CD14-positive monocyte (primary cell): Measurements from ENCODE around the gene MBNL2. TPM values are rescaled to one million over a fixed set of nuclear protein-coding genes. Genes with fewer than 3 reads are reported as not detected.

ENCODE experiments used
- DNase-seq, 3 donors: peaks; one replicate each; pipeline ENCODE4 v3.0.0-alpha.2; 2011 to 2022
- H2AFZ ChIP-seq: 2 replicates; pipeline ENCODE4 v1.6.0; 2012; ENCODE audit warnings: mild to moderate bottlenecking, low read depth, low read length, inconsistent platforms; ENCODE audit not compliant: insufficient read depth, poor library complexity, severe bottlenecking
- H3K27ac ChIP-seq, 2 donors: 1 replicate in 1 of 2; 2 replicates in 1 of 2; pipeline ENCODE4 v1.5.1; 2012 to 2013; ENCODE audit warnings: low read length in 2 of 2, control low read depth in 1 of 2, inconsistent platforms in 1 of 2, low read depth in 1 of 2, mild to moderate bottlenecking in 1 of 2
- H3K27me3 ChIP-seq, 2 donors: one replicate each; pipeline versions ENCODE4 v1.6.0 to v1.6.1; 2011 to 2013; ENCODE audit warnings: low read length in 2 of 2; ENCODE audit not compliant: control insufficient read depth in 2 of 2, insufficient read depth in 2 of 2
- H3K36me3 ChIP-seq, 2 donors: replicated peaks in 1 of 2; 1 replicate in 1 of 2; 2 replicates in 1 of 2; pipeline versions ENCODE4 v1.5.1 to v1.6.1; 2012 to 2013; ENCODE audit warnings: low read length in 2 of 2, control low read depth in 1 of 2, inconsistent platforms in 1 of 2, mild to moderate bottlenecking in 1 of 2; ENCODE audit not compliant: insufficient read depth in 2 of 2, control insufficient read depth in 1 of 2
- H3K4me1 ChIP-seq, 2 donors: 1 replicate in 1 of 2; 2 replicates in 1 of 2; pipeline versions ENCODE4 v1.5.1 to v1.6.1; 2012 to 2013; ENCODE audit warnings: low read length in 2 of 2, control low read depth in 1 of 2, inconsistent platforms in 1 of 2, mild to moderate bottlenecking in 1 of 2, moderate library complexity in 1 of 2; ENCODE audit not compliant: insufficient read depth in 2 of 2, control insufficient read depth in 1 of 2
- H3K4me2 ChIP-seq: replicated peaks from 2 replicates; pipeline ENCODE3; 2012; ENCODE audit warnings: low read length, moderate library complexity, mild to moderate bottlenecking; ENCODE audit not compliant: poor library complexity, severe bottlenecking; ENCODE audit errors: extremely low read depth
- H3K4me3 ChIP-seq, 3 experiments: fragments of 200-600 bp in 1 of 3; sonication (generic) in 1 of 3; replicated peaks in 1 of 3; 1 replicate in 2 of 3; 2 replicates in 1 of 3; pipeline ENCODE4 v1.5.1; 2011 to 2013; ENCODE audit warnings: low read length in 3 of 3, mild to moderate bottlenecking in 3 of 3, control low read depth in 2 of 3, low read depth in 2 of 3, inconsistent platforms in 1 of 3, moderate library complexity in 1 of 3
- H3K79me2 ChIP-seq: 2 replicates; pipeline ENCODE4 v1.6.0; 2012; ENCODE audit warnings: mild to moderate bottlenecking, control low read depth, inconsistent platforms, low read length, moderate library complexity; ENCODE audit not compliant: insufficient read depth
- H3K9ac ChIP-seq: 2 replicates; pipeline ENCODE4 v1.6.0; 2017; ENCODE audit warnings: low read length, mild to moderate bottlenecking; ENCODE audit not compliant: insufficient read depth, poor library complexity, severe bottlenecking
- H3K9me3 ChIP-seq, 2 donors: replicated peaks in 1 of 2; 1 replicate in 1 of 2; 2 replicates in 1 of 2; pipeline versions ENCODE4 v1.5.1 to v1.6.1; 2012 to 2013; ENCODE audit warnings: low read length in 2 of 2, control low read depth in 1 of 2; ENCODE audit not compliant: control insufficient read depth in 1 of 2, insufficient read depth in 1 of 2
- H4K20me1 ChIP-seq: 2 replicates; pipeline ENCODE4 v1.6.0; 2012; ENCODE audit warnings: mild to moderate bottlenecking, low read length, control low read depth, moderate library complexity; ENCODE audit not compliant: insufficient read depth
- H3K27ac Mint-ChIP-seq, 7 donors: one replicate each; pipeline ENCODE4 v1.8.0; 2020; ENCODE audit warnings: mild to moderate bottlenecking in 7 of 7, mixed read lengths in 7 of 7, moderate library complexity in 6 of 7, inconsistent platforms in 2 of 7
- H3K27me3 Mint-ChIP-seq, 3 donors: one replicate each; pipeline ENCODE4 v1.8.0; 2021 to 2022; ENCODE audit warnings: low read depth in 3 of 3, mild to moderate bottlenecking in 3 of 3, mixed read lengths in 3 of 3, moderate library complexity in 3 of 3, inconsistent platforms in 1 of 3
- H3K36me3 Mint-ChIP-seq, 2 donors: one replicate each; pipeline ENCODE4 v1.8.0; 2020; ENCODE audit warnings: mixed read lengths in 2 of 2, inconsistent platforms in 1 of 2, mild to moderate bottlenecking in 1 of 2
- H3K4me1 Mint-ChIP-seq: one replicate; pipeline ENCODE4 v1.8.0; 2020; ENCODE audit warnings: mild to moderate bottlenecking, mixed read lengths
- H3K4me3 Mint-ChIP-seq, 2 donors: one replicate each; pipeline ENCODE4 v1.8.0; 2020; ENCODE audit warnings: mild to moderate bottlenecking in 2 of 2, mixed read lengths in 2 of 2, moderate library complexity in 1 of 2
- H3K9me3 Mint-ChIP-seq, 7 donors: one replicate each; pipeline ENCODE4 v1.8.0; 2020 to 2022; ENCODE audit warnings: mixed read lengths in 7 of 7, mild to moderate bottlenecking in 6 of 7, moderate library complexity in 6 of 7, inconsistent platforms in 2 of 7
- WGBS: methylation state at CpG from one replicate; pipeline ENCODE4 v1.1.5; 2013; ENCODE audit warnings: missing lambda C conversion rate; ENCODE audit not compliant: insufficient coverage; 5-methylcytosine and 5-hydroxymethylcytosine counted together
- intact Hi-C, 2 donors: fragments of 100-400 bp; cut with micrococcal nuclease; formaldehyde crosslinking; loops; one replicate each; pipeline versions ENCODE4 v1.15.0 to v1.15.1; 2023
- polyA plus RNA-seq, 3 donors: library from polyadenylated mRNA; depleted of rRNA in 1 of 3; unstranded in 2 of 3; stranded (reverse) in 1 of 3; fragments of 300-500 nt in 2 of 3; fragments of >200 nt in 1 of 3; fragmentation: Illumina TruSeq in 2 of 3; gene quantifications; 1 replicate in 2 of 3; 2 replicates in 1 of 3; pipeline ENCODE4 v1.2.3, GENCODE V29; 2012 to 2021
- TF ChIP-seq, protein P1 (sequence below): fragments of 200-600 bp; IDR thresholded peaks from one replicate; pipeline ENCODE4 v1.8.0; 2022; ENCODE audit warnings: antibody characterized with exemption, mild to moderate bottlenecking

Gene MBNL2
- polyA plus RNA-seq, 3 donors = 8.5 to 15.5 (median 13.4) TPM

- H3K36me3 Mint-ChIP-seq = peaks cover 6 to 8% of the 10 kb centered on the region in 2 donors
- H3K27me3 Mint-ChIP-seq = peaks cover 0 to 2% (median 0%) of the 10 kb centered on the region in 3 donors
- Histone ChIP-seq H3K36me3 (peaks cover 0 to 7% of the 10 kb centered on the region in 2 donors), H3K4me2 (no peak overlapping the region), H3K9ac (no peak overlapping the region), H3K27ac (no peak overlapping the region), H3K9me3 (no peaks in the 10 kb centered on the region), H3K4me1 (peaks cover 10 to 20% of the 10 kb centered on the region in 2 donors), H2AFZ (no peak overlapping the region), H3K4me3 (no peak overlapping the region), H3K27me3 (no peaks in the 10 kb centered on the region), H3K79me2 (peaks cover 37% of the 10 kb centered on the region), H4K20me1 (peaks cover 9% of the 10 kb centered on the region)
- WGBS = 100% methylated on average over 2 of the region's 3 CpGs
- intact Hi-C loops = loop anchor here (10.0 kb wide), 3 partner anchors 54 to 536 kb away; partner anchors contain the start of gene MBNL2 (in 2 of the 2)
- H3K27ac Mint-ChIP-seq = no peak overlapping the region
- DNase-seq = no peak
- TF ChIP-seq, protein P1, sequence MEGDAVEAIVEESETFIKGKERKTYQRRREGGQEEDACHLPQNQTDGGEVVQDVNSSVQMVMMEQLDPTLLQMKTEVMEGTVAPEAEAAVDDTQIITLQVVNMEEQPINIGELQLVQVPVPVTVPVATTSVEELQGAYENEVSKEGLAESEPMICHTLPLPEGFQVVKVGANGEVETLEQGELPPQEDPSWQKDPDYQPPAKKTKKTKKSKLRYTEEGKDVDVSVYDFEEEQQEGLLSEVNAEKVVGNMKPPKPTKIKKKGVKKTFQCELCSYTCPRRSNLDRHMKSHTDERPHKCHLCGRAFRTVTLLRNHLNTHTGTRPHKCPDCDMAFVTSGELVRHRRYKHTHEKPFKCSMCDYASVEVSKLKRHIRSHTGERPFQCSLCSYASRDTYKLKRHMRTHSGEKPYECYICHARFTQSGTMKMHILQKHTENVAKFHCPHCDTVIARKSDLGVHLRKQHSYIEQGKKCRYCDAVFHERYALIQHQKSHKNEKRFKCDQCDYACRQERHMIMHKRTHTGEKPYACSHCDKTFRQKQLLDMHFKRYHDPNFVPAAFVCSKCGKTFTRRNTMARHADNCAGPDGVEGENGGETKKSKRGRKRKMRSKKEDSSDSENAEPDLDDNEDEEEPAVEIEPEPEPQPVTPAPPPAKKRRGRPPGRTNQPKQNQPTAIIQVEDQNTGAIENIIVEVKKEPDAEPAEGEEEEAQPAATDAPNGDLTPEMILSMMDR = no peak
- H3K4me3 Mint-ChIP-seq = no peak overlapping the region
- H3K9me3 Mint-ChIP-seq = no peaks in the 10 kb centered on the region
- peaks cover 20% of the 10 kb centered on the region for H3K4me1 Mint-ChIP-seq
These were observed 216.9 kb downstream of the MBNL2 start for GRCh38 chr13:97438856-97439595.

- H3K27me3 Mint-ChIP-seq = no peaks in the 10 kb centered on the region
- H3K4me3 Mint-ChIP-seq = no peak overlapping the region
- Histone ChIP-seq H3K36me3 (peaks cover 4 to 7% of the 10 kb centered on the region in 2 donors), H3K27ac (no peak overlapping the region), H2AFZ (no peak overlapping the region), H3K4me1 (peaks cover 3 to 10% of the 10 kb centered on the region in 2 donors), H3K9me3 (no peaks in the 10 kb centered on the region), H3K9ac (no peak overlapping the region), H3K4me3 (no peak overlapping the region), H4K20me1 (peaks cover 9% of the 10 kb centered on the region), H3K27me3 (no peaks in the 10 kb centered on the region), H3K4me2 (no peak overlapping the region), H3K79me2 (peaks cover 27% of the 10 kb centered on the region)
- TF ChIP-seq, protein P1 = no peak
- WGBS = no CpG with 5 or more reads among the region's 2 CpGs
- H3K27ac Mint-ChIP-seq = no peak overlapping the region
- no peak for DNase-seq
- peaks cover 13% of the 10 kb centered on the region for H3K4me1 Mint-ChIP-seq
- intact Hi-C loops = no loop called here
- H3K9me3 Mint-ChIP-seq = no peaks in the 10 kb centered on the region
- peaks cover 10 to 11% of the 10 kb centered on the region in 2 donors for H3K36me3 Mint-ChIP-seq
These were observed 218.6 kb downstream of the MBNL2 start for GRCh38 chr13:97440598-97441170.
